K562 (cell line): ENCODE data around the gene SDHAF1. TPM values are rescaled to one million over a fixed set of nuclear protein-coding genes. Genes with fewer than 3 reads are reported as not detected.
A peak's percentile ranks its signal among the peaks of the same experiment; 100 is the strongest.
"Not testable (repeated sequence)": the region's sequence is repeated elsewhere in the genome, so short reads cannot be mapped to it uniquely, and the experiment has no call there.

ENCODE experiments used
- ATAC-seq: fragments of 200-7000 bp; cut with Tn5 transposase; 3 replicates; pipeline ENCODE4 v1.9.1; 2020; ENCODE audit warnings: moderate library complexity
- BruUV-seq: library from RNA; stranded (reverse); fragments of 400-500 nt; replicated peaks from 2 replicates; lab custom pipeline; 2021; lab: Mats Ljungman, UMichigan
- CTCF ChIA-PET: fragments of 300-600 bp; formaldehyde crosslinking; extraction: SDS; loops from one replicate; lab custom pipeline; 2021; ENCODE audit warnings: low intra/inter-chr PET ratio; lab: Yijun Ruan, JAX
- POLR2A ChIA-PET: fragments of 300-600, 350-650 bp; sonication (Branson Sonifier 250); formaldehyde crosslinking; extraction: SDS; loops from one replicate; lab custom pipeline; 2021; ENCODE audit warnings: antibody characterized with exemption, inconsistent platforms; lab: Yijun Ruan, JAX
- DNase-seq, 4 experiments: peaks; one replicate each; pipeline versions ENCODE4 v3.0.0 to v3.0.0-alpha.2; 2011 to 2018; ENCODE audit warnings: low spot score in 3 of 4, mixed read lengths in 3 of 4; ENCODE audit errors: extremely low read depth in 1 of 4
- FAIRE-seq: peaks from 2 replicates; lab custom pipeline; 2011; peaks lifted over from hg19 to GRCh38; lab: Jason Lieb, UNC
- H2AFZ ChIP-seq: 2 replicates; pipeline ENCODE4 v1.6.0; 2011; ENCODE audit warnings: low read depth, low read length, control low read depth, inconsistent platforms
- H3K27ac ChIP-seq: fragments of 200-600 bp; 3 replicates; pipeline ENCODE4 v1.8.0; 2011; ENCODE audit warnings: low read depth, mild to moderate bottlenecking, control low read depth, inconsistent platforms, low read length, moderate library complexity, mixed read lengths; ENCODE audit errors: extremely low read depth
- H3K27me3 ChIP-seq, 2 experiments: fragments of 300-600 bp in 1 of 2; 2 replicates in 1 of 2; 3 replicates in 1 of 2; pipeline versions ENCODE4 v1.6.0 to v1.8.0; 2011; ENCODE audit warnings: inconsistent platforms in 2 of 2, low read length in 2 of 2, mild to moderate bottlenecking in 1 of 2, mixed read lengths in 1 of 2, moderate library complexity in 1 of 2; ENCODE audit not compliant: control insufficient read depth in 2 of 2, insufficient read depth in 2 of 2
- H3K36me3 ChIP-seq: fragments of 300-600 bp; 3 replicates; pipeline ENCODE4 v1.8.0; 2011; ENCODE audit warnings: mild to moderate bottlenecking, low read length, inconsistent platforms; ENCODE audit not compliant: control insufficient read depth, insufficient read depth
- H3K4me1 ChIP-seq, 2 experiments: fragments of 200-600 bp in 1 of 2; replicated peaks in 1 of 2; 2 replicates in 1 of 2; 3 replicates in 1 of 2; pipeline versions ENCODE4 v1.5.1 to v1.8.0; 2011; ENCODE audit warnings: inconsistent platforms in 2 of 2, low read length in 2 of 2, mild to moderate bottlenecking in 1 of 2, mixed read lengths in 1 of 2, moderate library complexity in 1 of 2; ENCODE audit not compliant: control insufficient read depth in 2 of 2, insufficient read depth in 2 of 2
- H3K4me2 ChIP-seq: 2 replicates; pipeline ENCODE4 v1.6.1; 2011; ENCODE audit warnings: low read length, control low read depth, inconsistent platforms, mixed read lengths; ENCODE audit not compliant: insufficient read depth
- H3K4me3 ChIP-seq: fragments of 200-600 bp; sonication (generic), shearing (Covaris generic); 2 replicates; pipeline ENCODE4 v1.5.1; 2016; ENCODE audit warnings: control low read depth, inconsistent platforms
- H3K79me2 ChIP-seq: fragments of 200-600 bp; 3 replicates; pipeline ENCODE4 v1.8.0; 2011; ENCODE audit warnings: low read length, inconsistent platforms; ENCODE audit not compliant: control insufficient read depth, insufficient read depth
- H3K9ac ChIP-seq, 2 experiments: 2 replicates each; pipeline versions ENCODE4 v1.6.0 to v1.6.1; 2011; ENCODE audit warnings: low read depth in 2 of 2, low read length in 2 of 2, control low read depth in 1 of 2, inconsistent platforms in 1 of 2, mild to moderate bottlenecking in 1 of 2, mixed read lengths in 1 of 2; ENCODE audit not compliant: insufficient read depth in 1 of 2
- H3K9me1 ChIP-seq: one replicate; pipeline ENCODE4 v1.6.0; 2011; ENCODE audit warnings: inconsistent platforms, mild to moderate bottlenecking, low read length, moderate library complexity; ENCODE audit not compliant: control insufficient read depth, insufficient read depth
- H3K9me3 ChIP-seq: replicated peaks from 2 replicates; pipeline ENCODE4 v1.5.1; 2011; ENCODE audit warnings: low read depth, low read length, inconsistent platforms; ENCODE audit not compliant: control insufficient read depth, insufficient read depth
- H4K20me1 ChIP-seq: replicated peaks from 2 replicates; pipeline ENCODE4 v1.6.1; 2011; ENCODE audit warnings: low read length, inconsistent platforms, mixed read lengths; ENCODE audit not compliant: control insufficient read depth, insufficient read depth
- BMI1 ChIP-seq: fragments of 150-350 bp; IDR thresholded peaks from 2 replicates; pipeline ENCODE4 v1.6.1; 2014; ENCODE audit warnings: low read length
- BRF1 ChIP-seq: IDR thresholded peaks from 3 replicates; pipeline ENCODE4 v1.6.1; 2011; ENCODE audit warnings: borderline replicate concordance, mild to moderate bottlenecking; ENCODE audit not compliant: insufficient read length; ENCODE audit errors: extremely low read depth
- GABPA ChIP-seq: fragments of 200-800 bp; sonication (Bioruptor generic); conservative IDR thresholded peaks from 2 replicates; pipeline ENCODE4 v1.6.1; 2016; ENCODE audit warnings: low read depth, missing genetic modification characterization, missing compliant biosample characterization
- HNRNPUL1 ChIP-seq: fragments of 200-400 bp; formaldehyde crosslinking; IDR thresholded peaks from 2 replicates; pipeline ENCODE4 v1.6.1; 2017; ENCODE audit warnings: low read length
- RBM25 ChIP-seq: fragments of 200-400 bp; formaldehyde crosslinking; IDR thresholded peaks from 2 replicates; pipeline ENCODE4 v1.6.1; 2018; ENCODE audit warnings: low read length, low read depth, moderate library complexity; ENCODE audit not compliant: severe bottlenecking
- SMARCB1 ChIP-seq: IDR thresholded peaks from 2 replicates; pipeline ENCODE4 v1.6.1; 2011; ENCODE audit warnings: improper control_type of control experiment, low read depth; ENCODE audit not compliant: insufficient read length
- ZNF175 ChIP-seq: fragments of 200-800 bp; sonication (Bioruptor generic); IDR thresholded peaks from 2 replicates; pipeline ENCODE4 v1.6.1; 2016; ENCODE audit warnings: low read depth, mild to moderate bottlenecking, missing genetic modification characterization, missing compliant biosample characterization
- ZNF318 ChIP-seq, 2 experiments: fragments of 450-650 bp; IDR thresholded peaks; 2 replicates each; pipeline ENCODE4 v1.6.1; 2016; ENCODE audit warnings: mild to moderate bottlenecking in 2 of 2, borderline replicate concordance in 1 of 2, low read depth in 1 of 2, moderate library complexity in 1 of 2
- WGBS: fragments of 100-300 bp; shearing (Covaris generic); methylation state at CpG from one replicate; pipeline ENCODE4 v1.1.6; 2016; ENCODE audit warnings: low coverage, mixed read lengths; ENCODE audit not compliant: insufficient coverage; ENCODE audit errors: missing lambda C conversion rate; 5-methylcytosine and 5-hydroxymethylcytosine counted together
- in situ Hi-C: fragments of 300-500 bp; cut with MboI; formaldehyde crosslinking; loops from 4 replicates; pipeline ENCODE4 v1.15.0; 2018; ENCODE audit warnings: inconsistent platforms, mixed read lengths
- intact Hi-C: fragments of 100-400 bp; cut with micrococcal nuclease; formaldehyde crosslinking; loops from 2 replicates; pipeline ENCODE4 v1.14.2; 2022
- polyA plus RNA-seq, 8 experiments: library from polyadenylated mRNA; depleted of rRNA in 4 of 8; stranded (reverse) in 5 of 8; unstranded in 3 of 8; fragments of >200 nt; fragmentation: Nextera tagmentation in 2 of 8; fragmentation: Illumina TruSeq in 1 of 8; extraction: Ambion mirVana in 2 of 8; extraction: Trizol in 1 of 8; gene quantifications; 2 replicates each; pipeline versions ENCODE4 v1.2.1 to v1.2.3, GENCODE V29; 2011 to 2014; ENCODE audit warnings: inconsistent platforms in 1 of 8, missing spikeins in 1 of 8
- total RNA-seq, 7 experiments: library from RNA; depleted of rRNA in 6 of 7; stranded (reverse); fragments of >200 nt in 6 of 7; fragmentation: Illumina TruSeq in 2 of 7; extraction: Trizol in 2 of 7; gene quantifications; 2 replicates each; pipeline versions ENCODE4 v1.2.1 to v1.2.3, GENCODE V29; 2011 to 2021; ENCODE audit warnings: low replicate concordance in 1 of 7

The SDHAF1 gene
- total and polyA plus RNA-seq, 9 of the 15 experiments (the other 6 are each of a cell fraction or from before 2014, with no cell fraction given), result 0.42 to 55.7 (median 18.8) TPM

- TF ChIP-seq ZNF318 (IDR thresholded peaks at IDR 0.05; ENCODE audit: borderline replicate concordance in 1 of 2, low read depth in 1 of 2), result no peak
- TF ChIP-seq RBM25, result peak; percentile 23
- no peak for TF ChIP-seq ZNF175 (CRISPR knock-in tag)
- no peak for TF ChIP-seq BRF1
- TF ChIP-seq BMI1, result no peak
- no peak for TF ChIP-seq HNRNPUL1
- TF ChIP-seq GABPA, result no peak
- no peak for TF ChIP-seq SMARCB1
Measured at GRCh38 chr19:35955881-35956634, 38.9 kb upstream of the SDHAF1 start (continued).

GRCh38 chr19:35957411-35957810 lies 37.6 kb upstream of the SDHAF1 start:
- peaks cover 0 to 14% of the 10 kb centered on the region in 2 experiments; a peak in 2 of 5 replicates for H3K4me1 ChIP-seq
- POLR2A ChIA-PET, result interaction anchor here (0.6 to 1.2 kb wide), 4 partner anchors 14 to 268 kb away, joined by 3 to 4 read pairs (median 3); no protein-coding TSS in a partner anchor
- FAIRE-seq, intact Hi-C loops, BruUV-seq, H3K9ac ChIP-seq, H3K36me3 ChIP-seq, H4K20me1 ChIP-seq, H2AFZ ChIP-seq, H3K79me2 ChIP-seq, DNase-seq, CTCF ChIA-PET, H3K4me2 ChIP-seq, H3K27ac ChIP-seq, ATAC-seq, H3K9me1 ChIP-seq, H3K4me3 ChIP-seq, in situ Hi-C loops, H3K9me3 ChIP-seq: not testable (repeated sequence)
- 14% methylated on average over 8 of the region's 8 CpGs for WGBS
- peaks cover 41 to 57% of the 10 kb centered on the region in 2 experiments; a peak in 3 of 5 replicates for H3K27me3 ChIP-seq
